ENCODE measurements around the gene SMIM35.

Gene SMIM35

DNA sequence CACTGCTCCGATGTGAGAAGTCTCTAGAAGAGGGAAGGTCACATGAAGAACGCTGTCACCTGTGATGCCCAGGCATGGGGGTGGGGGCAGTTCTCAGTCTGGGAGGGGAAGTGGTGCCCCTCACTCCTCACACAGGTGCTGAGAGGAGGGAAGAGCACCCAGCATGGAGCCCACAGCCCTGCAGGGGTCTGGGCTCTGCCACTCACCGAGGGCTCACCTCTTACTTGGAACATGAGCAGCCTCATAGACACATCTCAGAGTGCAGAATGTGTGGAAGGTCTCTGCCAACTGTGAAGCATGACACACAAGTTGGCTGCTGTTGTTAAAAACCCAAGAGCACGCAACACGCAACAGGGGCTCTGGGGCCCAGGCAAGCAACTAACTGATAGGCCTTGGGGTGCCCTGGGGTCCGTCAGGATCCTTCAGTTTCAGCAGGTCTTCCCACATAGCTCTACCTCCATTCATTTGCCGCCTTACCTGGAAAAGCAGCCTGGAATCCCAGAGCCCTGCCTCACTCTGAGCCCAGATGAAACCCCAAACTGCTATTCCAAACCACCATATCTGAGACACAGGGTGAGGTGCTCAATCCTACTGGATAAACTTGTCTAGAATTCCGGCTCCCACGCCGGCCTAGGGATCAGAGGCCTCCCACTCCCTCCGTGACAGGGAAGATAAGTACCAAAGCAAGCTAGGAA lies 27.4 kb downstream of the SMIM35 start:
- no peak for DNase-seq (ENCODE audit: low read depth, low spot score)
- no peak overlapping the region for H3K4me3 ChIP-seq (ENCODE audit: low read depth, low read length)
- in situ Hi-C loops (cut with HindIII; ENCODE audit: low sequenced_read_pairs) = no loop called here
- TF ChIP-seq, protein P1, sequence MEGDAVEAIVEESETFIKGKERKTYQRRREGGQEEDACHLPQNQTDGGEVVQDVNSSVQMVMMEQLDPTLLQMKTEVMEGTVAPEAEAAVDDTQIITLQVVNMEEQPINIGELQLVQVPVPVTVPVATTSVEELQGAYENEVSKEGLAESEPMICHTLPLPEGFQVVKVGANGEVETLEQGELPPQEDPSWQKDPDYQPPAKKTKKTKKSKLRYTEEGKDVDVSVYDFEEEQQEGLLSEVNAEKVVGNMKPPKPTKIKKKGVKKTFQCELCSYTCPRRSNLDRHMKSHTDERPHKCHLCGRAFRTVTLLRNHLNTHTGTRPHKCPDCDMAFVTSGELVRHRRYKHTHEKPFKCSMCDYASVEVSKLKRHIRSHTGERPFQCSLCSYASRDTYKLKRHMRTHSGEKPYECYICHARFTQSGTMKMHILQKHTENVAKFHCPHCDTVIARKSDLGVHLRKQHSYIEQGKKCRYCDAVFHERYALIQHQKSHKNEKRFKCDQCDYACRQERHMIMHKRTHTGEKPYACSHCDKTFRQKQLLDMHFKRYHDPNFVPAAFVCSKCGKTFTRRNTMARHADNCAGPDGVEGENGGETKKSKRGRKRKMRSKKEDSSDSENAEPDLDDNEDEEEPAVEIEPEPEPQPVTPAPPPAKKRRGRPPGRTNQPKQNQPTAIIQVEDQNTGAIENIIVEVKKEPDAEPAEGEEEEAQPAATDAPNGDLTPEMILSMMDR (IDR thresholded peaks at IDR 0.05; ENCODE audit: low read depth, low read length) = no peak

DNA sequence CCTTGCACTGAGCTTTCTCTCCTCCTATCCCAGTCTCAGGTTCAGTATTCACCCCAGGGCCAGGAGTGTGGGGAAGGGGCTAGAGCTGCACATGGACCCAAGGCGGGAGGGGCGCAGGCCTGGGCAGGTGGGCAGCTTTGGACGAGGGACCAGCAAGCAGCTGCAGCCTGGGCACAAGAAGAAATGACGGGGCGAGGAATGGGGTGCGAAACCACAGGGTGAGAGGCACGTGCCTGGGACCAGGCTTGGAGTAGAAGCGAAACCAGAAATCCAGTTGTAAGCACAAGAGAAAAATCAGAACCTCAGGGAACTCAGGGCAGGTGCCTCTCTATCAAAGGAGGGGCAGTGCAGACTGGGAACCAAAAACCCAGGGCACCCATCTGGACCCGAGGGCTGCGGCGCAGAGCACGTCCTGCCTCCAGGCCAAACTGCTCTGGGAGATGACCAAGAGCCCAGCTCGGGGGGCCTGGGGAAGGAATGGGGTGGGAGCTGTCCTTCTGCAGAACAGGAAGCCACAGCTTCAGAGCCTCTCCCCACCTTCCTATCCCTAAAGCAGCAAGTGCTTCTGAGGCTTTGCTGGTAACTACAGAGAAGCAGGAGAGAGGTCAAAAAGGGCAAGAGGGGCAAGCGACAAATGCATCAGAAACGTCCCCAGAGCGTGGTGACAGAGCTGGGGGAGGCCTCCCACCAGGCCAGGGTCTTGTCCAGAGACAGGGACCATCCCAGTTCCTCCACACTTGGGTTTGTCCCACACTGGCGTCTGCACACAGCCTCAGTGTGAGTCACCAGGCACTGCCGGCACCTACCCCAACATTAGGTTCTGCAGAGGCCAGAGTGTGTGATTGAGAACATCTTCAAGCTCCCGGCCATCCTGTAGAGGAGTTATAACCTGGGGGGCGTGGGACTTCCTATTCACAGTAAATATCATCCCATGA lies 28.2 kb downstream of the SMIM35 start:
- no peak for DNase-seq (ENCODE audit: low read depth, low spot score)
- TF ChIP-seq, protein P1 (IDR thresholded peaks at IDR 0.05; ENCODE audit: low read depth, low read length) = no peak
- in situ Hi-C loops (cut with HindIII; ENCODE audit: low sequenced_read_pairs) = no loop called here
- no peak overlapping the region for H3K4me3 ChIP-seq (ENCODE audit: low read depth, low read length)

DNA sequence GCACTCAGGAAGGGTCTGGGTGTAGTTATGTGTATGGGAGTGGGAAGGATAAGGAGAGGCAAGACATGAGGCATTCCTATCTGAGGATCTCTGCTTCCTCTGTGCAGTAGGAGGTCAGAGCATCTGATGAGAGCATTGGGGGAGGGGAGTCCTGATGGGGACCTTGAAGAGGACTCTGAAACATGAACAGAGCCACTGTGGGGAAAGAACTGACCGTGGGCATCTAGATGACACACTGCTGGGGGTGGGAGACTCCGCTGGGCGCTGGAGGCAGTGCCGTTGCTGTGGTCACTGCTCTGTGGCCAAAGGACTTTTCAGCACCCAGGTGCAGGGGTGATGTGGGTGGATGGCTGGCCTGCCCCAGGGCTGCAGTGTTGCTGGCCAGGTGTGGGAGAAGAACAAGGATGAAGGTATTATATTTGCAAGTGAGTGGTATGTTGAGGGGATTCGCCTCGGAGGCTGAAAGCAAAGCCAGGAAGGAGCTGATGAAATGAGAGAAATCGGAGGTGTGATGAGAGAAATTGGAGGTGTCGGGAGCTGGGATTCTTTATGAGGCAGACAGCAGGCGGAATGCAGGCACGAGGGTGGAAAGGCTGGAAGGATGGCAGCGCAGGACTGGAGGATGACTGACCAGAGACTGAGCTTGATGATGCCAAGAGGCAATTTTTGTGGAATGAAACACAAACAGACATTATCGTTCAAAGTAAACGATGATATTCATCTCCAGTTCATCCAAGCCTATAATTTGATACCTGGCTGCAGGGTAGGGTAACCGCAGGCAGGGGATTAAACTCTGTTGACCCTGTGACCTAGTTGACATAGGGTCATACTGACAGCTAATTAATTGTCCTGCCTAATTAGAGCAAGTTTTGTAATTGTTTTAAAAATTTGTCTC lies 29.3 kb downstream of the SMIM35 start:
- DNase-seq (ENCODE audit: low read depth, low spot score) = no peak
- no peak overlapping the region for H3K4me3 ChIP-seq (ENCODE audit: low read depth, low read length)
- TF ChIP-seq, protein P1 (IDR thresholded peaks at IDR 0.05; ENCODE audit: low read depth, low read length) = no peak
- in situ Hi-C loops (cut with HindIII; ENCODE audit: low sequenced_read_pairs) = no loop called here

DNA sequence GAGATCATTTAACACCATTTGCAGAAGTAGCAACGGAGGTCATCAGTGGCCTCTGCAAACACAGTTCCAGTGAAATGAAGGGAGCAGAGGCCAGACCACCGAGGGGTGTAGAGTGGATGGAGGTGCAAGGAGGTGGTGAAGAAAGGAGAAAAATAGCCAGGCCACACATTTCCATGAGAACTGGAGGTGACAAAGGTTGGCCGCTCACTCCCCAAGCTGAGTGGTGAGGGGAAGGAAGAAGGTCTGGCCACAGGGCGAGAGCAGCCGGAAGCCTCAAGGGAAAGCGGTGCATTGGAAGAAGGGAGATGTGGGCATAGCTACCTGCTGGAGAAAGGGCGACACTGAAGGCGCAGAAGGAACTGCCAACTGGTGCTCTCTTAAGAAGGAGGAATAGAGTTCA lies 30.0 kb downstream of the SMIM35 start:
- no peak overlapping the region for H3K4me3 ChIP-seq (ENCODE audit: low read depth, low read length)
- DNase-seq (ENCODE audit: low read depth, low spot score) = no peak
- in situ Hi-C loops (cut with HindIII; ENCODE audit: low sequenced_read_pairs) = no loop called here
- TF ChIP-seq, protein P1 (IDR thresholded peaks at IDR 0.05; ENCODE audit: low read depth, low read length) = no peak

DNA sequence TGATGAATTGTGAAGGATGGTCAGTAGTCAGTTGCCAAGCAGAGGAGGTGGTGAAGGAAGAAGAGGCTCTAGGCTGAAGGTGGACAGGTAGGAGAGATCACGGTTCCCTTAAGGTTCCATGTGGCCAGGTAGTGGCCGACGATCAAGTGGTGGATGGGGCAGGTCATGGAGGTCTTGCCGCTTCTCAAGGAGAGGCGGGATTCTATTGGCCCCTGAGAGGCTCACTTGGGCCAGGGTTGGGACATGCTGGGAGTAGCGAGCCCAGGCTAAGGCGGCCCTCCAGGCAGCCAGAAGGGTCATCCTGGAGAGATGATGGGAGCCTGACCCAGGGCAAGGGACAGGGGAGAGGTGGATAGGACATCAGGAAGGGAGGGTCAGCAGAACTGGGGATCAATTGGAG lies 30.8 kb downstream of the SMIM35 start:
- TF ChIP-seq, protein P1 (IDR thresholded peaks at IDR 0.05; ENCODE audit: low read depth, low read length) = no peak
- no peak for DNase-seq (ENCODE audit: low read depth, low spot score)
- in situ Hi-C loops (cut with HindIII; ENCODE audit: low sequenced_read_pairs) = no loop called here
- H3K4me3 ChIP-seq (ENCODE audit: low read depth, low read length) = no peak overlapping the region
